ENCODE data around the gene RFC1. TPM values are rescaled to one million over a fixed set of nuclear protein-coding genes. Genes with fewer than 3 reads are reported as not detected.

Gene RFC1
- total and polyA plus RNA-seq, 9 of the 15 experiments (the other 6 are each of a cell fraction or from before 2014, with no cell fraction given) = 16.8 to 85.6 (median 45.2) TPM

- TF ChIP-seq ZBTB5 (IDR thresholded peaks at IDR 0.05) (0 out of 2 replicates have a peak, but pooled peaks have one; percentile 31), TEAD2 (tag; IDR thresholded peaks at IDR 0.05) (no peak), ZNF395 (CRISPR knock-in tag; IDR thresholded peaks at IDR 0.05) (peak; percentile 87), MCM7 (IDR thresholded peaks at IDR 0.05) (no peak), OTX1 (CRISPR knock-in tag; IDR thresholded peaks at IDR 0.05) (no peak), NBN (IDR thresholded peaks at IDR 0.05; ENCODE audit: low read depth) (peak; percentile 95; the same call in 1 of the 2 replicates), HINFP (tag; conservative IDR thresholded peaks at IDR 0.05; ENCODE audit: low read depth) (no peak), SP2 (IDR thresholded peaks at IDR 0.05; ENCODE audit: extremely low read depth, low read depth, low read length, poor library complexity, severe bottlenecking) (no peak), PKNOX1 (IDR thresholded peaks at IDR 0.05) (no peak), TCF7 (IDR thresholded peaks at IDR 0.05; ENCODE audit: borderline replicate concordance) (0 out of 2 replicates have a peak, but pooled peaks have one; percentile 33), TRIM25 (IDR thresholded peaks at IDR 0.05; ENCODE audit: borderline replicate concordance) (no peak), CBX1 (IDR thresholded peaks at IDR 0.05; ENCODE audit: low read depth) (peak; percentile 97), MTA3 (IDR thresholded peaks at IDR 0.05; ENCODE audit: borderline replicate concordance) (peak; percentile 75; the same call in 1 of the 2 replicates), GTF3C2 (IDR thresholded peaks at IDR 0.05; ENCODE audit: borderline replicate concordance, extremely low read depth, insufficient read length) (no peak)
These were observed at the start of gene RFC1 (continued) for GRCh38 chr4:39365830-39366771.
